Kidney epithelial cell (primary cell): ENCODE data around the gene FOSL2. TPM values are rescaled to one million over a fixed set of nuclear protein-coding genes. Genes with fewer than 3 reads are reported as not detected.
A peak's percentile ranks its signal among the peaks of the same experiment; 100 is the strongest.

ENCODE experiments used
- DNase-seq: peaks from one replicate; pipeline ENCODE4 v3.0.0-alpha.2; 2010; ENCODE audit warnings: low read depth
- H3K27me3 ChIP-seq: 2 replicates; pipeline ENCODE4 v1.6.0; 2011; ENCODE audit warnings: low read length; ENCODE audit not compliant: control insufficient read depth, insufficient read depth
- H3K36me3 ChIP-seq: 2 replicates; pipeline ENCODE4 v1.5.1; 2011; ENCODE audit warnings: low read length; ENCODE audit not compliant: control insufficient read depth, insufficient read depth
- H3K4me3 ChIP-seq: 2 replicates; pipeline ENCODE4 v1.5.1; 2011; ENCODE audit warnings: low read depth, mild to moderate bottlenecking, control low read depth, low read length
- total RNA-seq: library from RNA; depleted of rRNA; stranded (reverse); fragments of >200 nt; gene quantifications from 2 replicates; pipeline ENCODE4 v1.2.3, GENCODE V29; 2015
- TF ChIP-seq, protein P1 (sequence below): IDR thresholded peaks from 2 replicates; pipeline ENCODE4 v1.5.1; 2011; ENCODE audit warnings: mild to moderate bottlenecking, moderate library complexity, low read length, control low read depth, inconsistent platforms; ENCODE audit not compliant: insufficient read depth, poor library complexity, severe bottlenecking

Gene FOSL2
- total RNA-seq, 1 donor from 2014 or later, result 85.5 TPM

DNA sequence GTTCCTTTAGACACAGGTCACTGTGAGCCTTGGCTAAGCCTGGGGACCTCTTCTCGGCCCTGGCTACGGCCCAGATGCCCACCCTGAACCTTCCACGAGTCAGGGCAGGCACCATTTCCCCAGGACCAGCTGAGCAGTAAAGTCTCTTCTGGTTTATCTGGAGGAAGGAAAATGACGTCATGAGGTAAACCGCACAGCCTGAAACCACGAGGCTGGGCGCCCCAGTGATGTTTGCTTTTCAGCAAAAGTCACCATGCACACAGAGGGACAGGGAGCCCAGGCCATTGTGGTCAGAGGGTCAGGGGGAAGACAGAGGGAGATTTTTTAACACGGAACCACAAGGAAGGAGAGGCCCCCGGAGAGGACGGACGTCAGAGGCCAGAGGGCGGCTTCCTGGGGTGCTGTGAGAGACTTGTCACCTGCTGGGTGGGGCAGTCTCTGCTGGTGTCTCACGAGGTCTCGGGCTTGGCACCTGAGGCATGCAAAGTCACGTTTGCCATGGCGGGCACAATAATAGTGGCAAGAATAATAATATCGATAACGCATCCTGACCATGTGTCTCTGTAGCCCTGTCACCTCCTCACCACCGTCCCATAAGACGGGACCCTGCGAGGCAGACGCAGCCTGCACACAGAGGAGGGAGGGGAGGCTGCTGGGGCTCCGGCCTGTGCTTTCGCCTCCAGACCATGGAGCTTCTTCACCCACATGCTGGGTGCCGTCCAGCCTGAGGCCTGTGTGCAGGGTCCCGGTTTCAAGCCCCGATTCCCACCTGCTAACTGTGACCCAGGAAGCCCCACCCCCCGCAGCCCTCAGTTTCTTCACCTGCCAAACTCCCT is 33.2 kb upstream of the FOSL2 start:
- no peaks in the 10 kb centered on the region for H3K27me3 ChIP-seq
- TF ChIP-seq, protein P1, sequence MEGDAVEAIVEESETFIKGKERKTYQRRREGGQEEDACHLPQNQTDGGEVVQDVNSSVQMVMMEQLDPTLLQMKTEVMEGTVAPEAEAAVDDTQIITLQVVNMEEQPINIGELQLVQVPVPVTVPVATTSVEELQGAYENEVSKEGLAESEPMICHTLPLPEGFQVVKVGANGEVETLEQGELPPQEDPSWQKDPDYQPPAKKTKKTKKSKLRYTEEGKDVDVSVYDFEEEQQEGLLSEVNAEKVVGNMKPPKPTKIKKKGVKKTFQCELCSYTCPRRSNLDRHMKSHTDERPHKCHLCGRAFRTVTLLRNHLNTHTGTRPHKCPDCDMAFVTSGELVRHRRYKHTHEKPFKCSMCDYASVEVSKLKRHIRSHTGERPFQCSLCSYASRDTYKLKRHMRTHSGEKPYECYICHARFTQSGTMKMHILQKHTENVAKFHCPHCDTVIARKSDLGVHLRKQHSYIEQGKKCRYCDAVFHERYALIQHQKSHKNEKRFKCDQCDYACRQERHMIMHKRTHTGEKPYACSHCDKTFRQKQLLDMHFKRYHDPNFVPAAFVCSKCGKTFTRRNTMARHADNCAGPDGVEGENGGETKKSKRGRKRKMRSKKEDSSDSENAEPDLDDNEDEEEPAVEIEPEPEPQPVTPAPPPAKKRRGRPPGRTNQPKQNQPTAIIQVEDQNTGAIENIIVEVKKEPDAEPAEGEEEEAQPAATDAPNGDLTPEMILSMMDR, result no peak
- H3K4me3 ChIP-seq, result no peak overlapping the region
- no peak for DNase-seq
- H3K36me3 ChIP-seq, result no peaks in the 10 kb centered on the region

DNA sequence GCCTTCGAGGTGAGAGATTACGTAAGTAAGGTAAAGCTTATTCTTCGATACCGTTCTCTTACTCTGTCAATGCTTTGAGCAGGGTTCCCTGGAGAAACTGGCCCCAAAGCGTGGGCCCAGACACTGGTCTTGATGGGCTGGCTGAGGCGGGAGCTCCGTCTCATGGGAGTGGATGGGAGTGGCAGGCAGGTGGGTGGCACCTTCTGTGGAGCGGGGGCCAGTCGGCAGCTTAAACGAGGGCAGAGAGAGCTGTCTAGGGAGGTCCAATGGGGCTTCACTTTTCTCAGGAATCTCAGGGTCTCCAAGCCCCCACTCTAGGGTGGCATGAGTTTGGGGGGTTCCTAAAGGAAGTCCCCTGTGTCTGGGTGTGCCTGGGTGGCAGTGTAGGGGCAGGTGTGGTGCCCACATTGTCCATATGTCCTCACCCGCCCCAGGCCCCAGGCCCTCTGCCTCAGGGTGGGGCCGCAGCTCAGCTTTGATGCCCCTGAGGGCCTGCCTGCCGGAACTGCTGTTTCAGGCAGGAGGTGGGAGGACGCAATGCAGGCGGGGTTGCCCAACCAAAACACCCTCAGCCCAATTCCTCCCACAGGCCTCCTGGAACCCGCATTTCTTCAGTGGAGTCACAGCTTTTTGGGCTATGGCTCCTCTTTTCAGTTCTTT is 32.5 kb upstream of the FOSL2 start:
- Histone ChIP-seq H3K27me3 (no peaks in the 10 kb centered on the region), H3K4me3 (no peak overlapping the region), H3K36me3 (no peaks in the 10 kb centered on the region)
- TF ChIP-seq, protein P1, result no peak
- no peak for DNase-seq

DNA sequence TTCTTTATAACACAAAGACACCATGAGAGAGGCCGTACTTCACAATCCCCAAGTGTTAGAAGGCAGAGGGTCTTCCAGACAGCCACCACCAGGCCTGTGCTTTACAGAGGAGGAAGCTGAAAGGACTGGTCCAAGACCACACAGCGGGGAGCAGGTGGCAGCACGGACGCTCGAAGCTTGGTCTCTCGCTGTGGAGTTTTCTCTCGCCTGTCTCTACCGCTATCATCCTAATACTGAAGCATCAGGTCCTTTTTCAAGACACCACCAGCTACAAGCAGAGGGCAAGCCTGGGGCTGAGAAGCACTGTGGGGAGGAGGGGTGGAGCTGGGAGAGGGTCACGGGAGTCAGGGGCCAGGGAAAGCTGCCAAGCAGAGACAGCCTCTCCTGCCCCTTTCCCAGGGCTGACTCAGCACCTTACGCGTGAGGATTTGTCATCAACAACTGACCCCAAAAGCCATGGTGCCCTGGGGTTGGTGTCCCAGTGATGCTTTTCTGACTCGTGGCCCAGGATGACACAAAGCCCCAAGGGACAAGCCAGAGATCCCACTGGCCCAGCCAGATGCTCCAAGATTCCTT is 31.9 kb upstream of the FOSL2 start:
- Histone ChIP-seq H3K27me3 (no peaks in the 10 kb centered on the region), H3K4me3 (no peak overlapping the region), H3K36me3 (no peaks in the 10 kb centered on the region)
- DNase-seq, result peak; percentile 47
- TF ChIP-seq, protein P1, result no peak

DNA sequence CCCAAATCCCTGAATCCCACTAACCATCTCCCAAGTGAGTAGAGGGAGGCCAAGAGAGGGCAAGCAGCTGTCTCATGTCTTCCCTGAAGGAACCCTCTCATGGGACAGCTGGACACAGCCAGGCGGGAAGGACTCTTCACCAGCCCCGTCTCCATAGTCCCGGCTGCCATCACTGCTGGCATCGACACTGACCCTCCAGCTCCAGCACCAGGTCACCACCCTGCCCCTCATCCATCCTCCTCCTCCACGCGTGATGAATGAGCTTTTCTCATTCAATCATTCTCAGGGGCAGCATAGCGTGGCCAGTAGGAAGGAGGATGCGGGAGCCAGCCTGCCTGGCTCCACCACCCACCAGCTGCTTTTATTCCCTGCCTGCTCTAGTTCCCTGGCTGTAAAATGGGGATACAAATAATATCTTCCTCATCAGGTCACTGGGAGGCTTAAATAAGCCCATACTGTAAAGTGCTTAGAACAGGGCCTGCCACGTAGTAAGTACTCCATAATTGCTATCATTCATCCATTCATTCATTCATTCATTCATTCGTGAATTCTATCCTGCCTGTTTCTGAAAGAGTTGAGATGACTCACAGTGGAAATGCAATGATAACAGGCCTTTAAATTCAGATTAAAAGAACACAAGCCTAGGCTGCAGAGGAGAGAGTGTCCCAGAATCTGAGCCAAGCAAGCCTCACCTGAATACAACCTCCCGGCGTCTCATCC is 30.5 kb upstream of the FOSL2 start:
- no peaks in the 10 kb centered on the region for H3K36me3 ChIP-seq
- no peak overlapping the region for H3K4me3 ChIP-seq
- DNase-seq, result no peak
- TF ChIP-seq, protein P1, result no peak
- no peaks in the 10 kb centered on the region for H3K27me3 ChIP-seq

DNA sequence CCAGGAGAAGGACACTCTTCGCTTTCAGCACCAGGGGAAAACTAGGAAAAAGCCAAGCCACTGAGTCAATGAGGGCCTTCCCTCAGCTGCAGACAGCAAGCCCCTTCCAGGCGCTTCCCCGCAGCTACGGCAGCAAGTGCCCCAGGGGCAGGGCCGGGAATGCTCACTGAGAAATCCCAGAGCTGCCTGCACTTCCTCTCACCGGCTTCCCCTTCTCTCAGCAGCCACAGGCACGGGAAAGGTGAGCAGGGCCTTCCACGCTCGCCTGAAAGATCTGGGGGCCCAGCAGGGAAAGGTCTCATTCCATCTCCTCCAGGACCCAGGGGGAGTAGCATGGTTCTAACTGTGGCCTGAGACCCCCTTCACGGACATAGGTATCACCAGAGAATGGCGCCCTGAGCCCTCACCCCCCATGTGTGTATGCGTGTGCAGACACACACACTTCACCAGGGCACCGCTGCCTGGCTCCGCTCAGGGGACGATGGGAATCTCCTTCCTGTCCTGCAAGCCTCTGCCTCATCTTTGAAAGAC is 29.6 kb upstream of the FOSL2 start:
- H3K36me3 ChIP-seq, result no peaks in the 10 kb centered on the region
- no peak overlapping the region for H3K4me3 ChIP-seq
- H3K27me3 ChIP-seq, result no peaks in the 10 kb centered on the region
- no peak for DNase-seq
- TF ChIP-seq, protein P1, result no peak
